ENCODE results near the gene ANAPC2. TPM values are rescaled to one million over a fixed set of nuclear protein-coding genes. Genes with fewer than 3 reads are reported as not detected.
A peak's percentile ranks its signal among the peaks of the same experiment; 100 is the strongest.

ANAPC2 gene
- polyA plus RNA-seq, 3 donors from 2014 or later = 4.2 to 7.0 (median 5.3) TPM

DNA sequence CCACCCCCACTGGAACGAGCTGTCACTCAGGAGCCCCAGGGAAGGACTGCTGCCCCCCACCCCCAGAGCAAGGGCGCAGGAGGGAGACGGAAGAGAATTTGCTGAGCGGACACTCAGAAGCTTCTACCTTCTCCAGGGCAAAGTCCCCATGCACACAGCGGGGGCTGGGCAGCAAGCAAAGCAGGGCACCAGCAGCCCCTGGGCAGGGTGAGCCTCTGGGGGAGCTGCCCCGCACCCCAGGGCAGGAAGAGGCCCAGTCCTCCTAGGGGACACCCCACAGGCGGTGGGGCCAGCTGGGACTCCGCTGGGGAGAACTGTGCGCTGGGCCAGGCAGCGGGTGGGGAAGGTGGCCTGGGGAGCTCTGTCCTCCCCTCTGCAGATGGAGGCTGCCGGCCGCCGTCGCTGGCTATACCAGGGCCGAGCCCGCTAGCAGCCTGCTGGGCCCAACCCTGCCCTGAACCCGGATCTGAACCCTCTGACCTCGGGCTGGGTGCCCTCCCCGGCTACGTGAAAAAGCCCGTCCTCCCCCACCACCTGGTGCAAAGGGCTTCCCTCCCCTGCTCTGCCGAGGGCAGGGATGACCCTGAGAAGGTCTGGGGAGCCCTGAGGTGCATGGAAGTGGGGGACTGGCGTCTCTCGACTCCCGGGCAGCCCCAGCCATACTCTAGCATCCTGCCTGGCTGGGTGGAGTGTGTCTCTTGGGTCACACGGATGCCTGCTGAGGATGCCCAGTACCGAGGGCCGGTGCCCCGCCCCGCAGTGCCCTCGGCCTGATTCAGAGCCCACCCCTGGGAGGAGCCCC, 41.7 kb upstream of the ANAPC2 start:
- DNase-seq = no peak
- Mint-ChIP-seq H3K27ac (no peak overlapping the region), H3K36me3 (no peaks in the 10 kb centered on the region), H3K4me1 (no peaks in the 10 kb centered on the region), H3K9me3 (no peaks in the 10 kb centered on the region), H3K4me3 (no peak overlapping the region), H3K27me3 (ENCODE audit: low read depth in 3 of 3) (peaks cover 0 to 9% (median 2%) of the 10 kb centered on the region in 3 donors)

DNA sequence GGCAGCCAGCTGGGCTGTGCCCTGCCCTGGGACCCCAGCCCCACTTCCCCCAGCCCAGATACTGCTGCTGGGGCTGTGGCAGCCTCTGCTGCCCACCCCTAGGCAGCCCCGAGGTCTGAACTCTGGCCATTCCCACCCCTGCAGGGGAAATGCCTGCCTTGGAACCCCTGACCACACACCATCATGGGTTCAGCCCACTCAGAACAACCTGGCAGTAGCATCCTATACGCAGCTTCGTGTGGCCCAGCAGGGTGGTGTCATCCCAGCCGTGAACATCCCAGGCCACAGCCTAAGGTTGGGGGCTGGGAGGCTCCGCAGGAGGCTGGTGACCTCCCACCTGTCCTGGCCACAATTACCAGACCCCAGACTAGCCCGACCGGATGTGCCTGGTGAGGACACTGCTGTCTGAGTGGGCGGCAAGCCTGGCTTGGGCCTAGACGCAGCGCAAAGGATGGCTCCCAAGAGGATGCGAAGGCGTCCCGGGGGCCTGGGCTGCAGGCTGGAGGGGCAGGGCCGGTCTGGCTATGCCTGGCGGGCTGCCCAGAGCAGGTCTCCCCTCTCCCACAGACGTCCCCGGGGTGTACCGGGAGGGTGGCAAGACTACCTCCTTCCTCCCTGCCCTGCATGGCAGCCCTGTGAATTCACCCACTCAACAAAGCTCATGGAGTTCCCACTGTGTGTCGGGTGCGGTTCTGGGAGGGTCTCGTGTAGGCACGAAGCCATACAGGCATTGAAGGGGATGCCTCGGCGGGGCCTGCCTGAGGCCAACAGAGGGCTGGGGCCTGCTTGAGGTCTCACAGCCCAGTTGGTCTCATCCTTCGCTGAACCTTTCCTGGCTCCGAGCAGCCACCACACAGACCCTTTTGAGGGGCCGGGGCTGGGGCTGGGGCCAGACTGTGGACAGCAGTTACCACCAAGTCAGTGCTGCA, 40.9 kb upstream of the ANAPC2 start:
- Mint-ChIP-seq H3K4me1 (no peaks in the 10 kb centered on the region), H3K27ac (no peak overlapping the region), H3K4me3 (no peak overlapping the region), H3K27me3 (ENCODE audit: low read depth in 3 of 3) (peaks cover 0 to 9% (median 2%) of the 10 kb centered on the region in 3 donors), H3K9me3 (no peaks in the 10 kb centered on the region), H3K36me3 (no peaks in the 10 kb centered on the region)
- no peak for DNase-seq

DNA sequence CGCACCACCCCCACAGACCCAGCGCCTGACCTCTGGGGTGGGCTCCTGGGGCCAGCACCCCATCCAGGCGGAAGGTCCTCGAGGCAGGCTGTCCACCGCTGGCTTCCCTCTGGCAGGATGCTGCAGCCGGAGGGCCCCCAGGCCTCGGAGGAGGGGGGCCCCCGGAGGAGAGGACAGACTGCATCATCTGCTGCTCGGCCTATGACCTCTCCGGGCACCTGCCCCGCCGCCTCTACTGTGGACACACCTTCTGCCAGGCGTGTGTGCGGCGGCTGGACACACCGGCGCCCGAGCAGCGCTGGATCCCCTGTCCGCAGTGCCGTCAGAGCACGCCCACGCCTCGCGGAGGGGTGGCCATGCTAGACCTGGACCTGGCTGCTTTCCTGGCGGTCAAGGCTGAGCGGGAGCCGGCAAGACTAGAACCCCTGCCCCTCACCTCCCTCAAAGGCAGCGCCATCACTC, 40.2 kb upstream of the ANAPC2 start:
- no peak overlapping the region for H3K4me3 Mint-ChIP-seq
- peaks cover 0 to 10% (median 2%) of the 10 kb centered on the region in 3 donors for H3K27me3 Mint-ChIP-seq (ENCODE audit: low read depth in 3 of 3)
- no peaks in the 10 kb centered on the region for H3K9me3 Mint-ChIP-seq
- DNase-seq = no peak
- H3K36me3 Mint-ChIP-seq = no peaks in the 10 kb centered on the region
- no peaks in the 10 kb centered on the region for H3K4me1 Mint-ChIP-seq
- no peak overlapping the region for H3K27ac Mint-ChIP-seq

DNA sequence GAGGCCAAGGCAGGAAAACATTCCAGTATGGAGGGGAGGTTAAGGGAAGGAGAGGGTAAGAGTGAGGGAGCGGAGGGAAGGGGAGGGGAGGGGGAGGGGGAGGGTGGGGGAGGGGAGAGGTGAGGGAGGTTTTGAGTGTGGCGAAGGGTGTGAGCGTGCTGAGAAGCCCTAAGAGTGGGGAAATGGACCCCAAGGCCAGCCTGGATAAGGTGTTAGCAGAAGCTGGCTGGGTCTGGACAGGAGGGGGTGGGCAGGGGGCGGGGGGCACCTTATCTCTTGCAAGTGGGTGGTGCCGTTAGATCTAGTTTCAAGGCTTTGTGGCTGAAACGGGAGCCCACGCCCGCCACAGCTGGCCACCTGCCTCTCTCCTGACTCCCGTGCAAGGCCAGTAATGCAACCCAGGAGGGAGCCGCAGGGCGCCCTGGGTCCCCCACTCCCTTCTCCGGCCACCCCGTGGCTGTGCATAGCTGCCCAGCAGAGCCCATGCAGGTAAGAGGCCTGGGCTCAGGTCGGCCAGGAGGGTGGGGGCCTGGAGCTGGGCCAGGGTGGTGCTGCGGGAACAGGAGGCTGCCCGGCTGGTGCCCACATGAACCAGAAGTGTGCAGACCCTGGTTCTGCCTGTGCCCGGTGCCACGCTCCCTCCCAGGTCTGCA, 39.6 kb upstream of the ANAPC2 start:
- peaks cover 0 to under 1% of the 10 kb centered on the region in 2 donors for H3K4me1 Mint-ChIP-seq
- no peak for DNase-seq
- H3K27ac Mint-ChIP-seq = no peak overlapping the region

DNA sequence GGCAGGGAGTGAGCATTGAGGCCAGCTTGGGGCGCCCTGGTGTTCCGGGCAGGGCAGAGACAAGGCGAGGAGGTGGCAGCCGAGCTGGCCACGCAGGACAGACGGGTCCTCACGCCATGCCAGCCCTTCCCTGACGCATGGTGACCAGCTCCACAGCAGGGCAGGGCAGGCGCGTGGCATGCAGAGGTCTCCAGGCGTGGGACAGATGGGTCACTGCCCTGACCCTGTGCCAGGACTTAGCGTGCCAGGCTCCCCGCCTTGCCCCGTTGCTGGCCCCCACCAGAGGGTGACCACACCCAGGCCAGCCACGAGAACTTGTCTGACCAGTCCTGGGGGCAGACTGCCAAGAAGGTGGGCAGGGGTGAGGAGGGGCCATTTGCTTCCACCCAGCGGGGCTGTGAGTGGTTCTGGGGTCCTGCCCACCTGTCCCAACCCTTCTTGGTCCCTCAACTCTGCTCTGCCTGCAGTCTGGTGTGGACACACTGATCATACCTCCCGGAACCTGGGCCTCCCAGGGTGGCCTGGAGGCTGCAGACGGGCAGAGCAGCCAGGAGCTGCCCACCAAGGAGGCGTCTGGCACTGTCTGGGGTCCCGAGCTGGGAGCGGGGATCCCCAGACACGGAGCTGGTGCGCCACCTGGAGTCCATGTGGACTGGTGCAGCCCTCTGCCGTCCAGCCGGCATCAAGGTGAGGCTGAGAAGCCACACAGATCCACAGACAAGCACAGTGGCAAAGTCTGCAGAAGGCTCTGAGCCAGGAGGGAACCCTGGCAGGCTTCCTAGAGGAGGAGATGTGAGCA, 38.9 kb upstream of the ANAPC2 start, which contains the start of gene RNF224:
RNF224 (plus strand) TSS at position 449 of the 799 bp plus-strand sequence. CDS start 834 bp downstream, outside the sequence.
- peaks cover 0 to 13% (median 7%) of the 10 kb centered on the region in 3 donors for H3K27me3 Mint-ChIP-seq (ENCODE audit: low read depth in 3 of 3)
- H3K4me1 Mint-ChIP-seq = peaks cover 0 to 2% of the 10 kb centered on the region in 2 donors
- H3K36me3 Mint-ChIP-seq = no peaks in the 10 kb centered on the region
- peak; percentile 66 to 72 (median 71) for DNase-seq
- no peaks in the 10 kb centered on the region for H3K9me3 Mint-ChIP-seq
- H3K4me3 Mint-ChIP-seq = no peak within 1 kb of the TSS
- no peak within 1 kb of the TSS for H3K27ac Mint-ChIP-seq

More for the DNA sequence above, 39.6 kb upstream of the ANAPC2 start:
- H3K9me3 Mint-ChIP-seq = no peaks in the 10 kb centered on the region
- H3K4me3 Mint-ChIP-seq = no peak overlapping the region
- no peaks in the 10 kb centered on the region for H3K36me3 Mint-ChIP-seq
- H3K27me3 Mint-ChIP-seq (ENCODE audit: low read depth in 3 of 3) = peaks cover 0 to 13% (median 5%) of the 10 kb centered on the region in 3 donors

- Mint-ChIP-seq H3K4me1 (peaks cover 0 to 2% of the 10 kb centered on the region in 2 donors), H3K36me3 (no peaks in the 10 kb centered on the region), H3K27ac (no peak overlapping the region), H3K4me3 (no peak overlapping the region), H3K27me3 (ENCODE audit: low read depth in 3 of 3) (peaks cover 0 to 13% (median 5%) of the 10 kb centered on the region in 3 donors), H3K9me3 (no peaks in the 10 kb centered on the region)
- no peak for DNase-seq
Observed at GRCh38 chr9:137226338-137227053, 38.1 kb upstream of the ANAPC2 start.

- H3K4me1 Mint-ChIP-seq = peaks cover 0 to 2% of the 10 kb centered on the region in 2 donors
- H3K4me3 Mint-ChIP-seq = peak overlapping the region in 1 of 5 donors; percentile 55
- no peak for DNase-seq
- no peaks in the 10 kb centered on the region for H3K36me3 Mint-ChIP-seq
- H3K27ac Mint-ChIP-seq = no peak overlapping the region
- H3K27me3 Mint-ChIP-seq (ENCODE audit: low read depth in 3 of 3) = peaks cover 0 to 13% (median 5%) of the 10 kb centered on the region in 3 donors
- H3K9me3 Mint-ChIP-seq = no peaks in the 10 kb centered on the region
Observed at GRCh38 chr9:137225699-137226331, 37.5 kb upstream of the ANAPC2 start.

GRCh38 chr9:137224830-137225694, 36.7 kb upstream of the ANAPC2 start, which contains the start of gene CYSRT1:
Gene CYSRT1, plus strand, starts transcription at chr9:137225174. Its CDS starts 448 bp downstream, at chr9:137225622.
- peaks cover 0 to 2% of the 10 kb centered on the region in 2 donors for H3K4me1 Mint-ChIP-seq
- no peaks in the 10 kb centered on the region for H3K9me3 Mint-ChIP-seq
- DNase-seq = no peak
- H3K36me3 Mint-ChIP-seq = no peaks in the 10 kb centered on the region
- peak within 1 kb of the TSS in 4 of 6 donors; percentile 35 to 81 (median 70) for H3K27ac Mint-ChIP-seq
- H3K27me3 Mint-ChIP-seq (ENCODE audit: low read depth in 3 of 3) = peaks cover 0 to 13% (median 6%) of the 10 kb centered on the region in 3 donors
- peak within 1 kb of the TSS; percentile 63 to 83 (median 77) for H3K4me3 Mint-ChIP-seq

GRCh38 chr9:137223078-137223970, 35.0 kb upstream of the ANAPC2 start:
- Mint-ChIP-seq H3K4me3 (peak overlapping the region; percentile 66 to 83 (median 79)), H3K27me3 (ENCODE audit: low read depth in 3 of 3) (peaks cover 0 to 10% (median 7%) of the 10 kb centered on the region in 3 donors), H3K4me1 (peaks cover 0 to 2% of the 10 kb centered on the region in 2 donors), H3K9me3 (no peaks in the 10 kb centered on the region), H3K36me3 (no peaks in the 10 kb centered on the region), H3K27ac (peak overlapping the region in 5 of 6 donors; percentile 37 to 85 (median 48))
- DNase-seq = peak; percentile 98 to 99 (median 99)
